ENCODE measurements around the gene TERT.

- no peak for TF ChIP-seq CTCF (IDR thresholded peaks at IDR 0.05)
- no peak for TF ChIP-seq POLR2A (IDR thresholded peaks at IDR 0.05)
- no peak for TF ChIP-seq POLR2AphosphoS5 (IDR thresholded peaks at IDR 0.05)
These were observed 5.1 kb upstream of the TERT start for GRCh38 chr5:1299961-1300360.

Measured in prostate gland (tissue), 2 donors.